GM23338 (cell line): Measurements from ENCODE around the gene ZFHX3. TPM values are rescaled to one million over a fixed set of nuclear protein-coding genes. Genes with fewer than 3 reads are reported as not detected.

Experiments
- ATAC-seq: fragments of 200-7000 bp; cut with Tn5 transposase; 3 replicates; pipeline ENCODE4 v1.9.1; 2020
- DNase-seq: peaks from one replicate; pipeline ENCODE4 v3.0.0-alpha.2; 2015; ENCODE audit warnings: low spot score
- H2AFZ ChIP-seq: fragments of 200-600 bp; sonication (generic); 2 replicates; pipeline ENCODE4 v1.8.0; 2016; ENCODE audit warnings: antibody characterized with exemption, mild to moderate bottlenecking, moderate library complexity
- H3F3A ChIP-seq: fragments of 200-600 bp; sonication (generic); replicated peaks from 2 replicates; pipeline ENCODE4 v1.8.0; 2017; ENCODE audit warnings: antibody characterized with exemption, mixed run types, low read depth
- H3K27ac ChIP-seq: fragments of 200-600 bp; sonication (generic); 2 replicates; pipeline ENCODE4 v1.6.1; 2016; ENCODE audit warnings: low read depth
- H3K27me3 ChIP-seq: fragments of 200-600 bp; sonication (generic); 2 replicates; pipeline ENCODE4 v1.8.0; 2016; ENCODE audit warnings: mild to moderate bottlenecking, mixed run types, moderate library complexity; ENCODE audit not compliant: insufficient read depth
- H3K36me3 ChIP-seq: fragments of 200-600 bp; sonication (generic); 2 replicates; pipeline ENCODE4 v1.8.0; 2016; ENCODE audit warnings: mild to moderate bottlenecking; ENCODE audit not compliant: insufficient read depth
- H3K4me1 ChIP-seq: fragments of 200-600 bp; sonication (generic); 2 replicates; pipeline ENCODE4 v1.8.0; 2016; ENCODE audit warnings: mild to moderate bottlenecking, moderate library complexity; ENCODE audit not compliant: insufficient read depth
- H3K4me2 ChIP-seq: fragments of 200-600 bp; sonication (generic); 2 replicates; pipeline ENCODE4 v1.7.1; 2017; ENCODE audit warnings: mixed run types
- H3K4me3 ChIP-seq: fragments of 200-600 bp; sonication (generic); 2 replicates; pipeline ENCODE4 v1.6.1; 2016; ENCODE audit warnings: mixed run types
- H3K79me2 ChIP-seq: fragments of 200-600 bp; sonication (generic); replicated peaks from 2 replicates; pipeline ENCODE4 v1.8.0; 2017; ENCODE audit warnings: mild to moderate bottlenecking; ENCODE audit not compliant: insufficient read depth
- H3K9me2 ChIP-seq: fragments of 200-600 bp; sonication (generic); 2 replicates; pipeline ENCODE4 v1.8.0; 2017; ENCODE audit not compliant: insufficient read depth
- H4K20me1 ChIP-seq: fragments of 200-600 bp; sonication (generic); replicated peaks from 2 replicates; pipeline ENCODE4 v1.8.0; 2017; ENCODE audit warnings: mild to moderate bottlenecking; ENCODE audit not compliant: insufficient read depth
- H3K27ac Mint-ChIP-seq: 2 replicates; pipeline ENCODE4 v1.8.0; 2020; ENCODE audit warnings: inconsistent platforms, mild to moderate bottlenecking, moderate library complexity, mixed read lengths
- H3K27me3 Mint-ChIP-seq: 3 replicates; pipeline ENCODE4 v1.8.0; 2022; ENCODE audit warnings: low read depth, mild to moderate bottlenecking, moderate library complexity, mixed read lengths, inconsistent platforms; ENCODE audit not compliant: insufficient read depth, poor library complexity
- H3K36me3 Mint-ChIP-seq: 3 replicates; pipeline ENCODE4 v1.8.0; 2021; ENCODE audit warnings: low read depth, mild to moderate bottlenecking, inconsistent platforms, moderate library complexity, mixed read lengths
- H3K4me1 Mint-ChIP-seq: 3 replicates; pipeline ENCODE4 v1.8.0; 2020; ENCODE audit warnings: mild to moderate bottlenecking, inconsistent platforms, mixed read lengths
- H3K4me3 Mint-ChIP-seq: 3 replicates; pipeline ENCODE4 v1.8.0; 2021; ENCODE audit warnings: moderate library complexity, mild to moderate bottlenecking, inconsistent platforms, mixed read lengths
- H3K9me3 Mint-ChIP-seq: 3 replicates; pipeline ENCODE4 v1.8.0; 2020; ENCODE audit warnings: moderate library complexity, mild to moderate bottlenecking, inconsistent platforms, mixed read lengths
- CREB1 ChIP-seq: fragments of 250-450 bp; sonication (Bioruptor Pico); IDR thresholded peaks from 2 replicates; pipeline ENCODE4 v1.5.0; 2020; ENCODE audit warnings: low read depth, mild to moderate bottlenecking, moderate library complexity
- CTCF ChIP-seq, 2 experiments: fragments of 200-600 bp in 1 of 2; sonication (generic) in 1 of 2; conservative IDR thresholded peaks; 2 replicates each; pipeline versions ENCODE4 v1.5.1 to v1.6.1; 2016 to 2017; ENCODE audit warnings: antibody characterized with exemption in 2 of 2, low read depth in 2 of 2, mild to moderate bottlenecking in 2 of 2, moderate library complexity in 1 of 2
- ETS1 ChIP-seq: IDR thresholded peaks from 2 replicates; pipeline ENCODE4 v1.6.1; 2016; ENCODE audit warnings: antibody characterized with exemption
- EZH2phosphoT487 ChIP-seq: fragments of 200-600 bp; sonication (generic); IDR thresholded peaks from one replicate; pipeline ENCODE4 v1.8.1; 2018; ENCODE audit warnings: antibody characterized with exemption; ENCODE audit not compliant: unreplicated experiment
- JUNB ChIP-seq: IDR thresholded peaks from one replicate; pipeline ENCODE4 v1.6.1; 2016; ENCODE audit warnings: antibody characterized with exemption; ENCODE audit not compliant: unreplicated experiment
- NANOG ChIP-seq: IDR thresholded peaks from 2 replicates; pipeline ENCODE4 v1.6.1; 2016; ENCODE audit warnings: antibody characterized with exemption, borderline replicate concordance
- POLR2AphosphoS5 ChIP-seq: IDR thresholded peaks from 2 replicates; pipeline ENCODE4 v1.6.1; 2016; ENCODE audit warnings: antibody characterized with exemption, low read depth
- STAT1 ChIP-seq: IDR thresholded peaks from one replicate; pipeline ENCODE4 v1.6.1; 2016; ENCODE audit warnings: antibody characterized with exemption; ENCODE audit not compliant: unreplicated experiment
- ZNF114 ChIP-seq: fragments of 250-450 bp; sonication (Bioruptor Pico); IDR thresholded peaks from 2 replicates; pipeline ENCODE4 v1.5.0; 2020; ENCODE audit warnings: mild to moderate bottlenecking, moderate library complexity
- ZNF331 ChIP-seq: fragments of 250-450 bp; sonication (Bioruptor Pico); IDR thresholded peaks from 2 replicates; pipeline ENCODE4 v1.5.0; 2020; ENCODE audit warnings: low read depth, mild to moderate bottlenecking, moderate library complexity
- polyA plus RNA-seq: library from polyadenylated mRNA; unstranded; fragments of >200 nt; fragmentation: Nextera tagmentation; extraction: Ambion mirVana; gene quantifications from 2 replicates; pipeline ENCODE4 v1.2.1, GENCODE V29; 2016
- total RNA-seq: library from RNA; depleted of rRNA; stranded (reverse); fragments of >200 nt; shearing (Covaris generic); gene quantifications from 2 replicates; pipeline ENCODE4 v1.2.3, GENCODE V29; 2014
- TF ChIP-seq, protein P1 (sequence below): IDR thresholded peaks from one replicate; pipeline ENCODE4 v1.6.1; 2018; ENCODE audit warnings: antibody characterized with exemption; ENCODE audit not compliant: unreplicated experiment

ZFHX3 gene
- total and polyA plus RNA-seq, 2 experiments from 2014 or later: 1.0 to 1.5 TPM

GRCh38 chr16:73014768-73015167 lies 33.2 kb downstream of the ZFHX3 start:
- DNase-seq: no peak
- Histone ChIP-seq H3K79me2 (no peaks in the 10 kb centered on the region), H3K27me3 (no peaks in the 10 kb centered on the region), H3K27ac (no peak overlapping the region), H3K4me1 (no peaks in the 10 kb centered on the region), H3K36me3 (no peaks in the 10 kb centered on the region), H2AFZ (no peak overlapping the region), H3K9me2 (no peaks in the 10 kb centered on the region), H3K4me2 (no peak overlapping the region), H4K20me1 (no peaks in the 10 kb centered on the region), H3K4me3 (no peak overlapping the region), H3F3A (no peaks in the 10 kb centered on the region)
- Mint-ChIP-seq H3K36me3 (no peaks in the 10 kb centered on the region), H3K4me1 (no peaks in the 10 kb centered on the region), H3K27me3 (peaks cover 2% of the 10 kb centered on the region), H3K27ac (no peak overlapping the region), H3K9me3 (no peaks in the 10 kb centered on the region), H3K4me3 (no peak overlapping the region)
- no peak for ATAC-seq
- no peak for TF ChIP-seq ETS1
- no peak for TF ChIP-seq JUNB
- TF ChIP-seq POLR2AphosphoS5: no peak
- TF ChIP-seq CREB1 (CRISPR knock-in tag): no peak
- no peak for TF ChIP-seq CTCF (conservative IDR thresholded peaks at IDR 0.05; ENCODE audit: low read depth in 2 of 2)
- no peak for TF ChIP-seq STAT1

DNA sequence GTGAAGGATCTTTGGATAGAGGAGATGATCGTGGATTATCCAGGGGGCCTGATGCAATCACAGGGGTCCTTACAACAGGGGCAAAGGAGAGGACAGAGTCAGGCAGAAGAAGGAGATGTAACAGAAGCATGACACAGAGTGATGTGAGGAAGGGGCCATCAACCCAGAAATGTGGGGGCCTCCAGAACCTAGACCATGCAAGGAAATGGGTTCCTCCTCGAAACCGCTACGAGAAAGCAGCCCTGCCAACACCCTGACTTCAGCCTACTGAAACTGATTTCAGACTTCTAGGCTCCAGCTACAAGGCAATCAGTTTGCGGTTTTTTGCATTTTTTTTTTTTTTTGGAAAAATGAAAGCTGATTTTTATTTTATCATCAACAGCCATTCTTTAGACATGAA lies 34.0 kb downstream of the ZFHX3 start:
- H3K27me3 ChIP-seq: no peaks in the 10 kb centered on the region
- no peaks in the 10 kb centered on the region for H3K4me1 ChIP-seq
- no peak overlapping the region for H3K4me3 Mint-ChIP-seq
- no peaks in the 10 kb centered on the region for H3K9me3 Mint-ChIP-seq
- peaks cover 2% of the 10 kb centered on the region for H3K27me3 Mint-ChIP-seq
- no peak overlapping the region for H3K4me2 ChIP-seq
- no peak overlapping the region for H3K27ac Mint-ChIP-seq
- no peaks in the 10 kb centered on the region for H4K20me1 ChIP-seq
- ATAC-seq (no peak), DNase-seq (no peak)
- H3F3A ChIP-seq: no peaks in the 10 kb centered on the region
- no peaks in the 10 kb centered on the region for H3K36me3 Mint-ChIP-seq
- H3K9me2 ChIP-seq: no peaks in the 10 kb centered on the region
- peaks cover 2% of the 10 kb centered on the region; the same call in 1 of the 3 replicates for H3K4me1 Mint-ChIP-seq
- no peak overlapping the region for H3K4me3 ChIP-seq
- no peaks in the 10 kb centered on the region for H3K79me2 ChIP-seq
- no peak overlapping the region for H2AFZ ChIP-seq
- no peaks in the 10 kb centered on the region for H3K36me3 ChIP-seq
- H3K27ac ChIP-seq: no peak overlapping the region
- TF ChIP-seq CTCF (conservative IDR thresholded peaks at IDR 0.05; ENCODE audit: low read depth in 2 of 2) (no peak), ZNF114 (CRISPR knock-in tag) (no peak), CREB1 (CRISPR knock-in tag) (no peak), ETS1 (no peak), JUNB (no peak), ZNF331 (CRISPR knock-in tag) (no peak), STAT1 (no peak), NANOG (no peak), POLR2AphosphoS5 (no peak), EZH2phosphoT487 (no peak)
- TF ChIP-seq, protein P1, sequence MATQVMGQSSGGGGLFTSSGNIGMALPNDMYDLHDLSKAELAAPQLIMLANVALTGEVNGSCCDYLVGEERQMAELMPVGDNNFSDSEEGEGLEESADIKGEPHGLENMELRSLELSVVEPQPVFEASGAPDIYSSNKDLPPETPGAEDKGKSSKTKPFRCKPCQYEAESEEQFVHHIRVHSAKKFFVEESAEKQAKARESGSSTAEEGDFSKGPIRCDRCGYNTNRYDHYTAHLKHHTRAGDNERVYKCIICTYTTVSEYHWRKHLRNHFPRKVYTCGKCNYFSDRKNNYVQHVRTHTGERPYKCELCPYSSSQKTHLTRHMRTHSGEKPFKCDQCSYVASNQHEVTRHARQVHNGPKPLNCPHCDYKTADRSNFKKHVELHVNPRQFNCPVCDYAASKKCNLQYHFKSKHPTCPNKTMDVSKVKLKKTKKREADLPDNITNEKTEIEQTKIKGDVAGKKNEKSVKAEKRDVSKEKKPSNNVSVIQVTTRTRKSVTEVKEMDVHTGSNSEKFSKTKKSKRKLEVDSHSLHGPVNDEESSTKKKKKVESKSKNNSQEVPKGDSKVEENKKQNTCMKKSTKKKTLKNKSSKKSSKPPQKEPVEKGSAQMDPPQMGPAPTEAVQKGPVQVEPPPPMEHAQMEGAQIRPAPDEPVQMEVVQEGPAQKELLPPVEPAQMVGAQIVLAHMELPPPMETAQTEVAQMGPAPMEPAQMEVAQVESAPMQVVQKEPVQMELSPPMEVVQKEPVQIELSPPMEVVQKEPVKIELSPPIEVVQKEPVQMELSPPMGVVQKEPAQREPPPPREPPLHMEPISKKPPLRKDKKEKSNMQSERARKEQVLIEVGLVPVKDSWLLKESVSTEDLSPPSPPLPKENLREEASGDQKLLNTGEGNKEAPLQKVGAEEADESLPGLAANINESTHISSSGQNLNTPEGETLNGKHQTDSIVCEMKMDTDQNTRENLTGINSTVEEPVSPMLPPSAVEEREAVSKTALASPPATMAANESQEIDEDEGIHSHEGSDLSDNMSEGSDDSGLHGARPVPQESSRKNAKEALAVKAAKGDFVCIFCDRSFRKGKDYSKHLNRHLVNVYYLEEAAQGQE: no peak
